Thyroid gland (tissue), 4 donors: ENCODE results near the gene SLC24A3.

Experiments used
- POLR2A ChIP-seq, 2 donors: fragments of 450-650 bp; IDR thresholded peaks; one replicate each; pipeline ENCODE4 v1.6.1; 2017; ENCODE audit warnings: antibody characterized with exemption in 2 of 2, mild to moderate bottlenecking in 2 of 2, moderate library complexity in 1 of 2
- TF ChIP-seq, protein P1 (sequence below), 6 experiments: fragments of 200-600 bp in 3 of 6; fragments of 450-650 bp in 3 of 6; sonication (generic) in 3 of 6; IDR thresholded peaks; one replicate each; pipeline ENCODE4 v1.5.1; 2016 to 2019; ENCODE audit warnings: antibody characterized with exemption in 6 of 6, mild to moderate bottlenecking in 2 of 6, inconsistent platforms in 1 of 6, moderate library complexity in 1 of 6

DNA sequence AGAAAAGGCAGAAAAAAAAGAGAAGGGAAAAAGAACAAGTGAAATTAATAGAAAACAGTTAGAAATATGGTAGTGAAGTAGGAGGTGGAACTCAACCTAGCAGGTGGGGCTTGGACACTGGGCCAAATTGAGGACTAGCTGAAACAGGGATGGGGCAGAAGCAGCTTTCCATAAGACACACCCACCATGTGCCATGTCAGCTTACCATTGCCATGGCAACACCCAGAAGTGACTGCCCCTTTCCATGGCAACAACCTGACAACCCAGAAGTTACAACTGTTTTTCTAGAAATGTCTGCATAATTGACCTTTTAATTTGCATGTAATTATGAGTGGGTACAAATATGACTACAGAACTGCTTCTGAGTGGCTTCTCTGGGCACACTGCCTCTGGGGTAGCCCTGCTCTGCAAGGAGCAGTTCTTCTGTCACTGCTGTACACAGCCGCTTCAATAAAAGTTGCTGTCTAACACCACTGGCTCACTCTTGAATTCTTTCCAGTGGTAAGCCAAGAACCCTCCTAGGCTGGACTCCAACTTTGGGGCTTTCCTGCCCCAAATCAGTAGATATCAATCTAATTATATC, 35.9 kb upstream of the SLC24A3 start:
- TF ChIP-seq, protein P1, sequence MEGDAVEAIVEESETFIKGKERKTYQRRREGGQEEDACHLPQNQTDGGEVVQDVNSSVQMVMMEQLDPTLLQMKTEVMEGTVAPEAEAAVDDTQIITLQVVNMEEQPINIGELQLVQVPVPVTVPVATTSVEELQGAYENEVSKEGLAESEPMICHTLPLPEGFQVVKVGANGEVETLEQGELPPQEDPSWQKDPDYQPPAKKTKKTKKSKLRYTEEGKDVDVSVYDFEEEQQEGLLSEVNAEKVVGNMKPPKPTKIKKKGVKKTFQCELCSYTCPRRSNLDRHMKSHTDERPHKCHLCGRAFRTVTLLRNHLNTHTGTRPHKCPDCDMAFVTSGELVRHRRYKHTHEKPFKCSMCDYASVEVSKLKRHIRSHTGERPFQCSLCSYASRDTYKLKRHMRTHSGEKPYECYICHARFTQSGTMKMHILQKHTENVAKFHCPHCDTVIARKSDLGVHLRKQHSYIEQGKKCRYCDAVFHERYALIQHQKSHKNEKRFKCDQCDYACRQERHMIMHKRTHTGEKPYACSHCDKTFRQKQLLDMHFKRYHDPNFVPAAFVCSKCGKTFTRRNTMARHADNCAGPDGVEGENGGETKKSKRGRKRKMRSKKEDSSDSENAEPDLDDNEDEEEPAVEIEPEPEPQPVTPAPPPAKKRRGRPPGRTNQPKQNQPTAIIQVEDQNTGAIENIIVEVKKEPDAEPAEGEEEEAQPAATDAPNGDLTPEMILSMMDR (IDR thresholded peaks at IDR 0.05), result no peak
- TF ChIP-seq POLR2A (IDR thresholded peaks at IDR 0.05), result no peak
